OCI-LY7 (cell line): ENCODE results near the gene GLRA1.

ENCODE experiments used
- CTCF ChIP-seq: fragments of 200-600 bp; sonication (generic); conservative IDR thresholded peaks from 2 replicates; pipeline ENCODE4 v1.5.1; 2014; ENCODE audit warnings: mild to moderate bottlenecking, antibody characterized with exemption, low read length, moderate library complexity, mixed read lengths
- EZH2phosphoT487 ChIP-seq: fragments of 200-600 bp; sonication (generic); IDR thresholded peaks from 2 replicates; pipeline ENCODE4 v1.6.1; 2018; ENCODE audit warnings: low read depth, borderline replicate concordance, mild to moderate bottlenecking, mixed run types, antibody characterized with exemption, low read length, moderate library complexity, mixed read lengths

- TF ChIP-seq CTCF = no peak
- TF ChIP-seq EZH2phosphoT487 = no peak
Observed at GRCh38 chr5:151967865-151968264, 43.2 kb upstream of the GLRA1 start.
